ENCODE measurements around the gene ARPC3.
"Not testable (repeated sequence)": the region's sequence is repeated elsewhere in the genome, so short reads cannot be mapped to it uniquely, and the experiment has no call there.

ARPC3 gene

DNA sequence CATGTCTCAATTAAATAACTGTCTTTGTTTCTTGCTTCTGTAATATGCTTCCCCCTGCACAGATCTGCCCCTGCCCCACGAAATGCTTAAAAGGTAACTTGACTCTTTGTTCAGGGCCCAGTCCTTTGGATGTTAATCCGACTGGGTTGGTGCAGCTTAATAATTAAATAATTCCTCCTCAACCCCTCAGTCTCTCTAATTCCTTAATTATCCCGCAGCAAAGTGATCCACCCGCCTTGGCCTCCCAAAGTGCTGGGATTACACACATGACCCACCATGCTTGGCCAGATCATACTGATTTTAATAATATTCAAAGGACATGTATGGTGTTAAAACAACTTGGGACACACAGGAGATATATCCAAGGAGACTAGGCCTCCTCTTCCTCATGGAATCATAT, 28.4 kb downstream of the ARPC3 start:
- no peaks in the 10 kb centered on the region for H3K9me3 ChIP-seq (ENCODE audit: insufficient read depth, low read length)
- H3K36me3 ChIP-seq (ENCODE audit: low read length), result no peaks in the 10 kb centered on the region
- H3F3A ChIP-seq (ENCODE audit: insufficient read depth), result no peaks in the 10 kb centered on the region
- no peaks in the 10 kb centered on the region for H3K79me2 ChIP-seq (ENCODE audit: insufficient read depth, low read length)
- H4K20me1 ChIP-seq (ENCODE audit: low read depth, low read length), result no peaks in the 10 kb centered on the region
- TF ChIP-seq, protein P1, sequence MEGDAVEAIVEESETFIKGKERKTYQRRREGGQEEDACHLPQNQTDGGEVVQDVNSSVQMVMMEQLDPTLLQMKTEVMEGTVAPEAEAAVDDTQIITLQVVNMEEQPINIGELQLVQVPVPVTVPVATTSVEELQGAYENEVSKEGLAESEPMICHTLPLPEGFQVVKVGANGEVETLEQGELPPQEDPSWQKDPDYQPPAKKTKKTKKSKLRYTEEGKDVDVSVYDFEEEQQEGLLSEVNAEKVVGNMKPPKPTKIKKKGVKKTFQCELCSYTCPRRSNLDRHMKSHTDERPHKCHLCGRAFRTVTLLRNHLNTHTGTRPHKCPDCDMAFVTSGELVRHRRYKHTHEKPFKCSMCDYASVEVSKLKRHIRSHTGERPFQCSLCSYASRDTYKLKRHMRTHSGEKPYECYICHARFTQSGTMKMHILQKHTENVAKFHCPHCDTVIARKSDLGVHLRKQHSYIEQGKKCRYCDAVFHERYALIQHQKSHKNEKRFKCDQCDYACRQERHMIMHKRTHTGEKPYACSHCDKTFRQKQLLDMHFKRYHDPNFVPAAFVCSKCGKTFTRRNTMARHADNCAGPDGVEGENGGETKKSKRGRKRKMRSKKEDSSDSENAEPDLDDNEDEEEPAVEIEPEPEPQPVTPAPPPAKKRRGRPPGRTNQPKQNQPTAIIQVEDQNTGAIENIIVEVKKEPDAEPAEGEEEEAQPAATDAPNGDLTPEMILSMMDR (IDR thresholded peaks at IDR 0.05; ENCODE audit: insufficient read depth, low read length, poor library complexity, severe bottlenecking), result no peak
- no peak for TF ChIP-seq EZH2phosphoT487 (conservative IDR thresholded peaks at IDR 0.05; ENCODE audit: low read length)
- H3K27me3 ChIP-seq (ENCODE audit: low read length), result no peaks in the 10 kb centered on the region
- H3K27ac ChIP-seq (ENCODE audit: low read depth, low read length), result no peak overlapping the region
- no peak overlapping the region for H3K4me3 ChIP-seq (ENCODE audit: insufficient read depth, low read length, poor library complexity, severe bottlenecking)
- H3K9ac ChIP-seq (ENCODE audit: low read length), result no peak overlapping the region
- no peak overlapping the region for H2AFZ ChIP-seq (ENCODE audit: low read depth, low read length, severe bottlenecking)
- no peaks in the 10 kb centered on the region for H3K9me2 ChIP-seq (replicated peaks; ENCODE audit: insufficient read depth, low read length)
- H3K4me2 ChIP-seq (ENCODE audit: low read depth, low read length, poor library complexity, severe bottlenecking), result no peak overlapping the region

DNA sequence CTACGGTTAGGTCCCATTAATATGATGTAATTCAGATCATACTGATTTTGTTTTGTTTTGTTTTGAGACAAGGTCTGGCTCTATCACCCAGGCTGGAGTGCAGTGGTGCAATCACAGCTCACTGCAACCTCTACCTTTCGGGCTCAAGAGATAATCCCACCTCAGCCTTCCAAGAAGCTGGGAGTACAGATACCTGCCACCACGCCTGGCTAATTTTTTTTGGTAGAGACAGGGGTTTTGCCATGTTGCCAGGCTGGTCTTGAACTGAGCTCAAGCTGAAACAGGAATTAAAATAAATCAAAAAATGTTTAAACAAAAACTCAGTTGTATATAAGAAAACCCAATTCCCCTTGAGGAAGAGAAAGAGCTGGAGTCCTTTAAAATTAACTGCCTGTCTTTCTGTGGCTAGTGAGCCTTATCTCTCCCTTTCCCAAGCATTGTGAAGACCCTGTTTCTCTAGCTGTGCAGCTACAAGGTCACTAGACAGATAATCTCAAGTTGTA, 28.9 kb downstream of the ARPC3 start:
- Histone ChIP-seq H2AFZ (ENCODE audit: low read depth, low read length, severe bottlenecking) (no peak overlapping the region), H3K4me2 (ENCODE audit: low read depth, low read length, poor library complexity, severe bottlenecking) (no peak overlapping the region), H3F3A (ENCODE audit: insufficient read depth) (no peaks in the 10 kb centered on the region), H3K27me3 (ENCODE audit: low read length) (no peaks in the 10 kb centered on the region), H3K9me2 (replicated peaks; ENCODE audit: insufficient read depth, low read length) (no peaks in the 10 kb centered on the region), H3K9ac (ENCODE audit: low read length) (no peak overlapping the region), H3K79me2 (ENCODE audit: insufficient read depth, low read length) (no peaks in the 10 kb centered on the region), H3K27ac (ENCODE audit: low read depth, low read length) (no peak overlapping the region), H4K20me1 (ENCODE audit: low read depth, low read length) (no peaks in the 10 kb centered on the region), H3K4me3 (ENCODE audit: insufficient read depth, low read length, poor library complexity, severe bottlenecking) (no peak overlapping the region), H3K36me3 (ENCODE audit: low read length) (no peaks in the 10 kb centered on the region), H3K9me3 (ENCODE audit: insufficient read depth, low read length) (no peaks in the 10 kb centered on the region)
- no peak for TF ChIP-seq EZH2phosphoT487 (conservative IDR thresholded peaks at IDR 0.05; ENCODE audit: low read length)
- TF ChIP-seq, protein P1 (IDR thresholded peaks at IDR 0.05; ENCODE audit: insufficient read depth, low read length, poor library complexity, severe bottlenecking), result no peak

DNA sequence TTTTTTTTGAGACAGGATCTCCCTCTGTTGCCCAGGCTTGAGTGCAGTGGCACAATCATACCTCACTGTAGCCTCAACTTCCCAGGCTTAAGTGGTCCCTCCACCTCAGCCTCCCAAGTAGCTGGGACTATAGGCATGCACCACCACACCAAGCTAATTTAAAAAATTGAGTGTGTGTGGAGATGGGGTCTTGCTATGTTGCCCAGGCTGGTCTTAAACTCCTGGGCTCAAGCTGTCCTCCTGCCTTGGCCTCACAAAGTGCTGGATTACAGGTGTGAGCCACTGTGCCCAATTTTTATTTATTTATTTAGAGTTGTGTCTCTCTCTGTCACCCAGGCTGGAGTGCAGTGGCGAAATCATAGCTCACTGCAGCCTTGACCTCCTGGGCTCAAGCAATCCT, 29.5 kb downstream of the ARPC3 start:
- H3K9me3 ChIP-seq (ENCODE audit: insufficient read depth, low read length); H3K27me3 ChIP-seq (ENCODE audit: low read length); H3K36me3 ChIP-seq (ENCODE audit: low read length); H2AFZ ChIP-seq (ENCODE audit: low read depth, low read length, severe bottlenecking); H3K4me2 ChIP-seq (ENCODE audit: low read depth, low read length, poor library complexity, severe bottlenecking); H3K9ac ChIP-seq (ENCODE audit: low read length); H3K9me2 ChIP-seq (replicated peaks; ENCODE audit: insufficient read depth, low read length); H3K27ac ChIP-seq (ENCODE audit: low read depth, low read length); H3K79me2 ChIP-seq (ENCODE audit: insufficient read depth, low read length); H3K4me3 ChIP-seq (ENCODE audit: insufficient read depth, low read length, poor library complexity, severe bottlenecking); H3F3A ChIP-seq (ENCODE audit: insufficient read depth); H4K20me1 ChIP-seq (ENCODE audit: low read depth, low read length): not testable (repeated sequence)

DNA sequence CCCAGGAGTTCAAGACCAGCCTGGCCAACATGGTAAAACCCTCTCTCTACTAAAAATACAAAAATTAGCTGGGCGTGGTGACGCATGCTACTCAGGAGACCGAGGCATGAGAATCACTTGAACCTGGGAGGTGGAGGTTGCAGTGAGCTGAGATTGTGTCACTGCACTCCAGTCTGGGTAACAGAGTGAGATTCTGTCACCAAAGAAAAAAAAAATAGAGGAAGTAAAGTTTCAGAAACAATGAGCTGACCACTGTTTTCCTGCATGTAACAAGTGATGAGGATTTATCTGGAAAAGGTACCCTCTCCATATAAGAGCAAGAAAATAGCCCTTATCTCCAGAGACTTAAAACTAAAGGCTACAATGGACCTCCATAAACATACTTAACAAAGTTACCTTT, 33.0 kb downstream of the ARPC3 start:
- not testable (repeated sequence) for H3K9ac ChIP-seq (ENCODE audit: low read length); H3K9me3 ChIP-seq (ENCODE audit: insufficient read depth, low read length); H4K20me1 ChIP-seq (ENCODE audit: low read depth, low read length); H3K27me3 ChIP-seq (ENCODE audit: low read length); H3K36me3 ChIP-seq (ENCODE audit: low read length); H3F3A ChIP-seq (ENCODE audit: insufficient read depth); H3K4me3 ChIP-seq (ENCODE audit: insufficient read depth, low read length, poor library complexity, severe bottlenecking); H3K27ac ChIP-seq (ENCODE audit: low read depth, low read length); H3K4me2 ChIP-seq (ENCODE audit: low read depth, low read length, poor library complexity, severe bottlenecking); H3K79me2 ChIP-seq (ENCODE audit: insufficient read depth, low read length); H2AFZ ChIP-seq (ENCODE audit: low read depth, low read length, severe bottlenecking); H3K9me2 ChIP-seq (replicated peaks; ENCODE audit: insufficient read depth, low read length)

DNA sequence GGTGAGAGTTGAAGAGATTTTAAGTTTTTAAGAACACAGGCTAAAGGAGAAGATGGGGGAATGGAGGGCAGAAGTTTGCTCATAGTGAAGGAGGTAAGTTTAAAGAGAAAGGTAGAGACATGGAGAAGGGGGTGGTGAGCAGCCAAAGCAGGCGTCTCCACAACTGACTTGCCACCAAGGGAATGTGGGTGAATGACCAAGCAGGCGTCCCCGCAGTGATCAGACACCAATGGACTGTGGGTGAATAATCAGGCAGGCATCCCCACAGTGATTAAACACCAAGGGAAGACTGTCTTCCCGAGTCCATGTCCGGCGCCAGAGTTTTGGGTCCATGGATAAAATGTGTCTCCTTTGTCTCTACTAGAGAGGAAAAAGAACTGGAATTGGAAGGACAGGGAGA, 40.1 kb downstream of the ARPC3 start:
- not testable (repeated sequence) for H3F3A ChIP-seq (ENCODE audit: insufficient read depth); H3K27ac ChIP-seq (ENCODE audit: low read depth, low read length); H2AFZ ChIP-seq (ENCODE audit: low read depth, low read length, severe bottlenecking); H3K9me3 ChIP-seq (ENCODE audit: insufficient read depth, low read length); H4K20me1 ChIP-seq (ENCODE audit: low read depth, low read length); H3K27me3 ChIP-seq (ENCODE audit: low read length); H3K9me2 ChIP-seq (replicated peaks; ENCODE audit: insufficient read depth, low read length); H3K4me2 ChIP-seq (ENCODE audit: low read depth, low read length, poor library complexity, severe bottlenecking); H3K36me3 ChIP-seq (ENCODE audit: low read length); H3K4me3 ChIP-seq (ENCODE audit: insufficient read depth, low read length, poor library complexity, severe bottlenecking); H3K9ac ChIP-seq (ENCODE audit: low read length); H3K79me2 ChIP-seq (ENCODE audit: insufficient read depth, low read length)

DNA sequence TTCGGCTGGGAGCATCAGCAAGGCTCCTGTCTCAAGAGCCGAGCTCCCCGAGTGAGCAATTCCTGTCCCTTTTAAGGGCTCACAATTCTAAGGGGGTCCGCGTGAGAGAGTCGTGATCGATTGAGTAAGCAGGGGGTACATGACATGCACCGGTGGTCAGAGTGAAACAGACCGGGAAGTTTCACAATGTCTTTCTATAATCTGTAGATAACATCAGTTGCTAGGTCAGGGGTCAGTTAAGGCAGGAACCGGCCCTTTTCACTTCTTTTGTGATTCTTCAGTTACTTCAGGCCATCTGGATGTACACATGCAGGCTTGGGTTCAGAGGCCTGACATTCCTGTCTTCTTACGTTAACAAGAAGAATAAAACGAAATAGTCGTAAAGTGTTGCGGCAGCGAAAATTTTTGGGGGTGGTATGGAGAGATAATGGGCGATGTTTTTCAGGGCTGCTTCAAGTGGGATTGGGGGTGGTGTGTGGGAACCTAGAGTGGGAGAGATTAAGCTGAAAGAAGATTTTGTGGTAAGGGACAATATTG, 44.9 kb downstream of the ARPC3 start:
- not testable (repeated sequence) for H3K4me3 ChIP-seq (ENCODE audit: insufficient read depth, low read length, poor library complexity, severe bottlenecking); H3K9me2 ChIP-seq (replicated peaks; ENCODE audit: insufficient read depth, low read length); H3F3A ChIP-seq (ENCODE audit: insufficient read depth); H4K20me1 ChIP-seq (ENCODE audit: low read depth, low read length); H3K27me3 ChIP-seq (ENCODE audit: low read length); H2AFZ ChIP-seq (ENCODE audit: low read depth, low read length, severe bottlenecking); H3K9me3 ChIP-seq (ENCODE audit: insufficient read depth, low read length); H3K4me2 ChIP-seq (ENCODE audit: low read depth, low read length, poor library complexity, severe bottlenecking); H3K27ac ChIP-seq (ENCODE audit: low read depth, low read length); H3K36me3 ChIP-seq (ENCODE audit: low read length); H3K9ac ChIP-seq (ENCODE audit: low read length)
- peaks cover 34% of the 10 kb centered on the region for H3K79me2 ChIP-seq (ENCODE audit: insufficient read depth, low read length)
